ENCODE measurements around the gene TMEM178B.
"Not testable (repeated sequence)": the region's sequence is repeated elsewhere in the genome, so short reads cannot be mapped to it uniquely, and the experiment has no call there.

Gene TMEM178B

DNA sequence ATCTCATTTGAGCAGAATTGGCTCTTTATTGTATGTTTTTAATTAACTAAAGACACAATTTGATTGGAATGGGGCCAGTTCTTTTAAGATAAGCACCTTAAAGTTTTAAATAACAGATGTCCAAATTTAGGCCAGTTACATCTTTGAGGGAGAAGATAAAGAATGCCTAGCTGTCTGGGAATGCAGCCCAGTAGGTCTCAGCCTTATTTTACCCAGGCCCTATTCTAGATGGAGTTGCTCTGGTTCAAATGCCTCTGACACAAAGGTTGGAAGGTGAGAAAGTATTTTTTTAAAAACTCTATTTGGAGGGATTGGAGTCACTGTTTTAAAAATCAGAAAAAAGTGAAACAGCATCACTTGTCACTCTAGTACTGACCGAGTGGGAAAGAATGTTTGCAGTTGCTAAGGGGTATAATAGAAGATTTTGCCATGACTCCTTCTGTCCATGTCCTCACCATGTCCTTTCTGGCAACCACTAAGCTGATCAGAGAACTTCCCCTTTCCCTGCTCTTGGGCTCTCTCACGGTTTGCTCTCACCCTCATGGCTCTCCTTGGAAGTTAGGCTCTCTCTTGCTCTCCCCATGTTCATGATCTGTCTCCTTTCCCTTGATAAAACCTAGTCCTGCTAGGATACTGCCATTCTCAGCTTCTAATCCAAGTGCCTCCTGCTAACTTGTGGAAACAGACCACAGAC, 239.1 kb downstream of the TMEM178B start:
- no peak for DNase-seq (ENCODE audit: low spot score)

DNA sequence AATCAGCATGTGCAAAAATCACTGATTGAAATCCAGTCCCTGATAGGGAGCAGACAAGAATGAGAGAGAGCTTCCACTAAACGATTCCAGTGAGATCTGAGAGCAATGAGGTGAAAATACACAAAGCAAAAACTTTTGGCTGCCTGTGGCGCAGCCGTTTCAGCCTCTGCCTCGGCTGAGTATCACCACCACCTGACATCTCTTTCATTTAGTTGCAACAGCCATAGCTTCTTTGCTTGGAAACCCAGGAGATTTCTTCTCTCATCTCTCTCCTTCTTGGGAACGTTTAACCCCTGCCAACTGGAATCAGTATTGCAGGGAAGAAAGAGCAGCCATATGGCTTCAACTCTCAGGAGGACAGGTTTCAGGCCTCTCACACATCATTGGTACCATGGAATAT, 240.0 kb downstream of the TMEM178B start:
- DNase-seq (ENCODE audit: low spot score): no peak

DNA sequence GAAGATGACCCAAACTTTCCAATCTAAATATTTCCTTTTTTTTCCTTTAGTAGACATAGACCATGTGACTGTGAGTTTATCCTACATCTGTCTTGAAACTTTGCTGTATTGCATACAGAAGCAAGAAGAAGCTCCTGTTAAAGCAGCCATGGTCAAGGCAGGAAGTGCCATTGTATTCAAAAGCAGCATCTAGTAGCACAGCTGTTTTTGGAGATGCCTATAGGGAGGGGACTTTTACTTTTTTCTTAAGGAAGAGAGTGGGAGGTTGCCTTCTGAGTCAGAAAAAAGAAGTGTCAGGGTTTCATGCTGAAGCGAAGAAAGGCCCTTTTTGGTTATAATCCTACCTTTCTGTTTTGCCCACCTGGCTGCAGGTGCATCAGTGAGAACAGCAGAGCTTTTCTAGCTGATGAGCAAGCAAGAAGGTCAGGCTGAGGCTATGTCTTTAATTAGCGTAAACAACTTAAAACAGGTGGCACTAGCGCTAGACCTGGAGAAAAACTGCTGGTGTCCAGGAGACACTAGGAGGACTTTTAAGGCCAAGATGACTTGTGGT, 243.2 kb downstream of the TMEM178B start:
- DNase-seq (ENCODE audit: low spot score): no peak

DNA sequence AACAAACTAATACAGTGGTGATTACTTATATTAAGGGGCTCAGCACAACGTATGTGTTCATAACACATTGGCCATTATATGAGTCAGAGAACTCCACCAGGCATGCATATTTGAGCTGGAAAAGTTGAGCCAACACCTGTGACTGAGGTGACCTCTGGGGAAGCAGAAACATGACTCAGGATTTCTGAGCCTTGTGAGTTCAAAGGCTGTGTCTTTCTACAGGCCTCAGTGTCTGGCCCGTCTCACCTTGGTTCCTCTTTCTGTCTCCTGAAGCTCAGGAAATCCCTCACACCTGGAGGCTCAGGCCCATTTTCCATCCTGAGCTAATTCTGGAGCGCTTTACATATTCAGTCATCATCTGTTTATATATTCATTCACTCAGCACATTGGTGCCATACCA, 246.4 kb downstream of the TMEM178B start:
- no peak for DNase-seq (ENCODE audit: low spot score)

DNA sequence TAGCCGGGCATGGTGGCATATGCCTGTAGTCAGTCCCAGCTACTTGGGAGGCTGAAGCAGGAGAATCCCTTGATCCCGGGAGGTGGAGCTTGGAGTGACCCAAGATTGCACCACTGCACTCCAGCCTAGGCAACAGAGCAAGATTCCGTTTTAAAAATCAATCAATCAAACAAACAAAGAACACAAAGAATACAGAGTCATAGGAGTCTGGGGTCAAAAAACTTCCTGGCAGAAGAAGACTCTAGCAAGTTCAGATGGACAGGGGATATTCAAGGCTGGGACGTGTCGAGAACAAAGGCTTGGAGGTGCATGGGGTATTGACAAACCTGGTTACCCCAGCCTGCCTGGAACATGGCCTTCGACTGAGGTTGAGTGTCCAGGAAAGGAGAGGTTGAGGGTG, 248.5 kb downstream of the TMEM178B start:
- no peak for DNase-seq (ENCODE audit: low spot score)

DNA sequence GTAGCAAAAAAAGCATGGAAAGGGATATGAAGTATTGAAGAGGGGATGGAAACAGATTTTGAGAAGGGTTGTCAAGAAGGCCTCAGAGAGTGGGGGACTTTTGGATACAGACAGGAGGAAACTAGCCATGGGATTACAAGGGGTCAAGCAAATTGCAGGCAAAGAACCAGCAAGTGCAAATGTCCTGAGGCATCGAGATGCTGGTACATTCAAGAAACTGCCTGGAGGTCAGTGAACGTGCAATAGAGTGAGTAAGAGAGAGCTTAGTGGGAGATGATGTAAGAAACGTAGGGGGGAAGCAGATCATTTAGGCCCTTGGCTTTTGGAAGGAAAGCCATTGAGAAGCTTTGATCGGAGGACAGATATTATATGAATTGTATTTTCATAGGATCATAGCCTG, 250.0 kb downstream of the TMEM178B start:
- DNase-seq (ENCODE audit: low spot score): no peak

DNA sequence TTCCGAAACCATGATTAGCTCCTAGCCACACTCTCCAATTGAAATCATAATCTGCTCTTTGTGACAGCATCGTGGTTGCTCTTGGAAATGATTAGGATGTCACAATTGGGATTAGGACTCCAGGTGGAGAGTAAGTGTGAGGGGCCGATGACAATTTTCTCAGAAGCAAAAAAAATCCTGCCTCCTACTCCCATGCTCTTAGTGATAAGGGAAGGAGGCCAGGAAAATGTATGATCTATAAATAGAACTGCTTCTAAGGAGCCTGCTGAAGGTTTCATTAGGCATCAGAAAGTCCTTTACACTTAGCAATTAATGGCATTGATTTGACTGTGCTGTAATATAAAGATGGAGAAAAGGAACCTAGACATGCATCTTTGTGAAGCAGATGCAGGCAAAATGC, 251.0 kb downstream of the TMEM178B start:
- DNase-seq (ENCODE audit: low spot score): no peak

DNA sequence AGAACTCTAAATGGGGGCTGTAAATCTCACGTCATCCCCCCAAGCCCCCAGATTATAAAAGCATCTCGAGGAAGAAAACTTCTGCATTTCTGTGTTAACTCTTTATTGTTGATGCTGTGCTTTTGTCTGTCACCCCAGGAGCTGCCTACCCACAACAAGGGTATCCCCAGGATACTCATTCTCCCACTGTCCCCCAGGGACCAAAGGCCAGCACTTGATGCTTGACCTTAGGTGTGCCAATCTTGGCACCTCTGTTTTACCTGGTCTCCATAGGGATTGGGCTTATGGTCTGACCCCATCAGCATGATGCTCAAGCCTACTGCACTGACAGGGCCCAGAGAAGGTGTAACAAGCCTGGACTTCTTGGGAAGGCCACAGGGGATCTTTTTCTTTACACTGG, 251.4 kb downstream of the TMEM178B start:
- no peak for DNase-seq (ENCODE audit: low spot score)

DNA sequence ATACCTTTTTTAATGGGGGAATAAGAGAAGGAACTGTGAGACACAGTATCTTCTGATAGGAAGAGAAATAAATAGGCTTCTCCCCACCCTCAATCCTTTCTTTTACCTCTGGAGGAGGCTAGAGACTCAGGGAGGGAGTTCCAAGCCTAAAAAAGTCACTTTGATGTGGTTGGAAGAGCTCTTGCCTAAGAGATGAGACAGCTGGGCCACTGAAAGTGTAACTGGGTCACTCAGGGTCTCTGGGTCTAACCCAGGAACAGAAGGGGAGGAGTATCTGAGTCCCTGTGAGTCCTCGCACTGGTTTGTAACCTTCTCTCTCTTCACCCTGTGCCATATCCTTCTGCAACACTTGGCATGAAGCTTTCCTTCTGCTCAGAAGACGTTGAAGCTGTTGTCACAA, 254.4 kb downstream of the TMEM178B start:
- no peak for DNase-seq (ENCODE audit: low spot score)

DNA sequence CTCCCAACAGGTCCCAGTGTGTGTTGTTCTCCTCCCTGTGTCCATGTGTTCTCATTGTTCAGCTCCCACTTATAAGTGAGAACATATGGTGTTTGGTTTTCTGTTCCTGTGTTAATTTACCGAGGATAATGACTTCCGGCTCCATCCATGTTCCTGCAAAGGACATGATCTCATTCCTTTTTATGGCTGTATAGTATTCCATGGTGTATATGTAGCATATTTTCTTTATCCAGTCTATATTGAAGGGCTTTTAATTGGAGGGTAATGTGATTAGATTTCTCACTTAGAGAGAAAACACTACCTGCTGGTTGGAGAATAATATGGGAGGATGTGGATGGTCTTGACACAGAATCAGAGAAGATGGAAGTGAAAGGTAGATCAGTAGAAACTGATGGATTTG, 256.4 kb downstream of the TMEM178B start:
- DNase-seq (ENCODE audit: low spot score): not testable (repeated sequence)

DNA sequence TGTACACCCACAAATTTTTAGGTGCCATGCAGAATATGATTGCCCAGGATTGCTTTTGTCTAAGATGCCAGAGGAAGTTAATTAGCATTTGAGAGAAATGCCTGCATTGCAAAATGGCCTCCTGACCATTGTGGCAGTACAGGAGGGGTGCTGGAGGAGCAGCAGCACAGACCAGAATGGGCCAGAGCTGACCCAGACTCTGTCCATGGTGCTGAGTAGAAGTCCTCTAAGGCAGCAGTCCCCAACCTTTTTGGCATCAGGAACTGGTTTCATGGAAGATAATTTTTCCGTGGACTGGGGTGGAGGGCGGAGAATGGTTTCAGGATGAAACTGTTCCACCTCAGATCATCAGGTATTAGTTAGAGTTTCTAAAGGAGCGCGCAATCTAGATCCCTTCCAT, 259.6 kb downstream of the TMEM178B start:
- DNase-seq (ENCODE audit: low spot score): no peak

DNA sequence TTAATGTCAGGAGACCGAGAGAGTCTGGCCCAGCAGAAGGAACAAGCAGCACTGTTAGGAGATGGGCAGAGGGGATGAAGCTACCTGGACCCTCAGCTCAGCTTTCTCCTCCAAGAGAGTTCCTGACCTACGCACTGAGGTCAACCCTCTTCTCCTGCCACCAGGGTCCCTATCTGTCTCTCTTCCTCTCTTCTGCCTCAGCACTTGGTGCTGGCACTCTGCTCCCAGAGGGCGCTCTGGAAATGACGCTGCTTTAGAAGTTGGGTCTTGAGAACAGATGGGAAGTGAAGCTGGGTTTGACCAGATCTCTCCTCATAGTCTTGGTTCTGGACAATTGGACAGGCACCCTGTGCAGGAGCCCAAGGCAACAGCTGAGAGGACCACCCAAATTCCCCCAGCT, 261.3 kb downstream of the TMEM178B start:
- DNase-seq (ENCODE audit: low spot score): no peak

DNA sequence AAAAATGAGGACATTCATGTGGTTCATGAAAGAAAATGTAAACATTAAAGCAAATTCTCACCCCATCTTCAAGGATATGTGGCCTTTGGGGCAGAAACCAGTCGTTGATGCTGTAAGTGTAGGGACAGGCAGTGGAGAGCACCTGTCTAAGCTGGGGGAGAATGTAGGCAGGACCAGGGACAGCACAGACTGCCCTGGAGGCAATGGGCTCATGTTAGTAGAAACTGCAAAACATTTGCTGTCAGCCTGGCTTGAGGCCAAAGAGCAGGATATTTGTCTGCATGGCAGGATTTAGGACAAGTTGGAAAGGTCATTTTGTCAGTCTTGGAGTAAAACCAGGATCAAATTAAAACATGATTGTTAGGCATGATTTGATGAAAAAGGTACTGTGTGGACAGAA, 265.7 kb downstream of the TMEM178B start:
- no peak for DNase-seq (ENCODE audit: low spot score)

DNA sequence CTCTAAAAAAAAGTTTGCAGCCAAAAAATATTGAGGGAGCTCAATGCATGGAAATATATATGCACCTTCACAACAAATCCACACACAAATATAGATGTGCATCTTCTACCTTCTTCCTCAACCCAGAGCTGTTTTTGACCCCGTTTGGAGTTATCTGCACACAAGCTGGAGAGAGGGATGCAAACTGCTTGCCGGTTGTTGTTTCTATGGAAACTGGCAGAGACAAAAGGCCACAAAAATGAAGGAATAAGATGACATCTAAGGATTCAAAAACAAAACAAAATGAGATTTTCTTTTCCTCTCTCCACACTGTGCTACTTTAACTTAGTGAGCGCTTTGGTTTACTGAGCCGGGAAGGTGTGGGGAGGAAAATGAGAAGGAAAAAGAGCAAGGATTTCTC, 267.1 kb downstream of the TMEM178B start:
- no peak for DNase-seq (ENCODE audit: low spot score)

DNA sequence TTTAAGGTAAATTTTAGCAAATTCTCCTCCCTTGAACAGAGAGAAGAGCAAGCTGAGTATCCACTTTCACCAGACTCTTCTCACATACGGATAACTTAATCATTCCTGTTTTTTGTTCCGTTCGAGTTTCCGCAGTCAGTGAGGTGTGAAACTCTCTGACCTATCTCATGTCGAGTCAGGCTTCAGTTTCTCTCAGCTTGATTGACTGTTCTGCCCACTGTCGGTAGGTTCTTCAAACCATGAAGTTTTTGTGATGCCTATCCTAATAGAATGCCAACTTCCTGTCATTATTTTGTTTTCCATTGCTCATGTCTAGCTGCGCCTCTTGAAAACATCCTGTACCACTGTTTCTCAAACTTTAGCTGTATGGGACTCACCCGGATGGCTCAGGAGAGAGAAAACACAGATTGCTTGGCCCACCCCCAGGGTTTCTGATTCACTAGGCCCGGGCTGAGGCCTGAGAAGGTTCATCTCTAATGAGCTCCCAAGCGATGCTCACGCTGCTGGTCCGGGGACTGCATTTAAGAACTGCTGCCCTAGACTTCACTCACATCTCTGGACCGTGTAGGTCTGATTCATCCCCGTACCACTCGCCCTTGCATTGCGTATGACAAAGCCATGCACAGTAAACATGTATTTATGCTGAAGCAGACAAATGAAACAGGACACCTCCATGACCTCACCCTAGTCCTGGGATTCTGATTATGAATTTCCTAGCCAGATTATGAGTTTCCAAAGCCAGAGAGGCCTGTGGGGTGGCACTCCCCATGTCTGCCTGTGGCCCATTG, 269.0 kb downstream of the TMEM178B start:
- DNase-seq (ENCODE audit: low spot score): no peak

DNA sequence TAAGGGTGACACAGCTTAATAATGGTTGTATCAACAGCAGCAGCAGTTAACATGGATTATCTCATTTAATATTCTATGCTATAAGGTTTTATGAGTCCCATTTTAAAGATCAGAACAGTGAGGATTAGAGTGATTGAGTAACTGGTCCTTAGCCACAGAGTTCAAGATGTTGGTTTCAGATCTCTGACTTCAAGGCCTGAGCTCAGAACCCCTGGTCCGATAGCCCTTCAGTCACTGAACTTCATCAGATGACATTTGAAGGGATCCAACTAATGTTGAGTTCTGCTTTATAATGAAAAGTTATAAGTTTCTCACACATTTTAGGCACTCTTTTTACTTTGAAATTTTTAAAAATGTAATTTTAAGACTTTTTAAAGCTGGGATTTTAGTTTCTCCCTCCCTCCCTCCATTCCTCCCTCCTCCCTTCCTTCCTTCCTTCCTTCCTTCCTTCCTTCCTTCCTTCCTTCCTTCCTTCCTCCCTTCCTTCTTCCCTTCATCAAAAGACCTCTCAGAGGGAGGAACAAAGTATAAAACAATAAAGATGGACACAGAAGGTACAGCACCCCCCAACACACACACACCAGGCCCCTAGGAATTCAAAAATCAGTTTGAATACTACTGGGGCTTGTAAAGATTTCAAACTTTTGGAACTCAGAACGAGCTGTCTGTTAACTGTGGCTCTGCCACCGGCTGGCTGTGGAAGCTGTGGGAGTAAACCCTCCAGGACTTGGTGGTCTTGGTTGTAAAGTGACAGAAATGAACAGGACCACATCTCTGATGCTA, 270.5 kb downstream of the TMEM178B start:
- DNase-seq (ENCODE audit: low spot score): no peak

DNA sequence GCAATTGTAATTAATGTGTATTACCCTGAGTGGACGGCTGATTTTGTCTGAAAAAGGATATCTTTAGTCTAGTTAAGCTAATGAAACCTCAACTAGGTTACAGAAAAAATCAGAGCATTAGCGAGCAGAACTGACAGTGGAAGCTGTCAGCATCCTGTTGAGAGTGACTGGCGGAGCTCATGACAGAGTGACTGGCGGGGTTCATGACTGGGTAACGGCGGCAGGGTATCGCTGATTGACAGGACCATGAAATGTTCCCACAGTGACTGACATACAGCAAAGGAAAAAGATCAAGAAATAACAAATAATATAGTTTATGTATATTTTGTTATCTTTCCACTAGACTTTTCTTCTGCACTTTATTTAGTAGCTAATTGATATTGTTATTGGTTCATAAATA, 274.9 kb downstream of the TMEM178B start:
- no peak for DNase-seq (ENCODE audit: low spot score)

DNA sequence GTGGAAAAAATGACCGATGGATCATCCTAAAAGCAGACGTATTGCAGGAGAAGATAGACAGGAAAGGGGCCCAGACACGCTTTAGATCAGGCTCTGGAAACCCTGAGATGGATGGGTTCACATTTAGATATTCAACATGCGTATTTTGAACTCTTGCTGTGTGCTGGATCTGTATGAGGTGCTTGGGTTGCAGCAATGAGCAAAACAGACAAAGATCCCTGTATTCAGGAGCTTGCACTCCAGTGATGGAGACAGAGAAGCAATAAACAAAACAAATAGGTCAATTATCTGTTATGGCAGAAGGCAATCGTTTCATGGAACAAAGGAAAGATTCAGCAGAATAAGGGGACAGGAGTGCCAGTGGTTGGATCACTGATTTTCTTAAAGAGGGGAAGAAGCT, 275.5 kb downstream of the TMEM178B start:
- no peak for DNase-seq (ENCODE audit: low spot score)

DNA sequence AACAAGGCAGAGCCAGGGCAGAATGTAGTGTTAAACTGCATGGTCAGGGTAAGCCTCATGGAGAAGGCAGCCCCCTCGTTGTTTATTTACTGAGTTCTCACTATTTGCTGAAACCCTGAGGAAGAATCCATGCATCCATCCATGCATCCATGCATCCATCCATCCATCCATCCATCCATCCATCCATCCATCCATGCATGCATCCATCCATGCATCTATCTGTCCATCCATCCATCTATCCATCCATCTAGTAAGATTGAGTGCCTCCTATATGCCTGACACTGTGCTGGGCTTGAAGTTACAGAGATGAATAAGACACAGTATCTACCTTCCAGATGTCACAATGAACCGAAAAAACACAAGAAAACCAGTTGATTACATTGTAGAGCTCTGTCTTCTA, 275.9 kb downstream of the TMEM178B start:
- DNase-seq (ENCODE audit: low spot score): no peak

DNA sequence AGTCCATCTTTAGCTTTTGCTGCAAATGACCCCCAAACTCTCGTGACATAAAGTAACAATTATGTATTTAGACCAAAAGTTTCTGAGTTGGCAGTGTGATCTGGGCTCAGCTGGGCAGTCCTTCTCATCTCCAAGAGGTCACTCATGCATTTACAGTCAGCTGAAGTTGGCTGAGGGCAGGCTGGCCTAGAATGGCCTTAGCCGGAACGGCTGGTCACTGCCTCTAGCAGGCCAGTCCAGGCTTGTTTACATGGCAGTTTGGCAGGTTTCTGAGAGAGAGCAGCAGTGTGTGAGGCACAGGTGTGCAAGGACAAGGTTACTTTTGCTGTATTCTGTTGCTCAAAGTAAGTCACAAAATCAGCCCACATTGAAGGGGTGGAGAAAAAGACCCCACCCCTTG, 277.3 kb downstream of the TMEM178B start:
- DNase-seq (ENCODE audit: low spot score): no peak

DNA sequence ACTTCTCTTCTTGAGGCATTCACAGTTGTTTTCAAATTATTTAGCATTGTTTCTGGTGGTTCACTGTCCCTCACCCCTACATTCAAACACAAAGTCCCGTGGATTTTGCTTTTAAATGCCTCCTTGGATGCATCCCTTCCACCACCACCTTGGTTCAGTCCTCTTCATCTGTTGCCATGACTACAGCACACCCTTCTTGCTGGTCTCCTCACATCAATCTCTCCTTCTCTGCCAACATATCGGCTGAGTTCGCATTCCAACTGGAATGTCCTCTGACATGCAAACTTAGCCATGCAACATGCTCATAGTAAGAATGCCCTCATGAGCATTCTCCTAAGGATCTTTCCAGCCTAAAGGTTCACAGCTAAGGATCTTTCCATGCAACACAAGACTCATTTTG, 279.1 kb downstream of the TMEM178B start:
- no peak for DNase-seq (ENCODE audit: low spot score)

DNA sequence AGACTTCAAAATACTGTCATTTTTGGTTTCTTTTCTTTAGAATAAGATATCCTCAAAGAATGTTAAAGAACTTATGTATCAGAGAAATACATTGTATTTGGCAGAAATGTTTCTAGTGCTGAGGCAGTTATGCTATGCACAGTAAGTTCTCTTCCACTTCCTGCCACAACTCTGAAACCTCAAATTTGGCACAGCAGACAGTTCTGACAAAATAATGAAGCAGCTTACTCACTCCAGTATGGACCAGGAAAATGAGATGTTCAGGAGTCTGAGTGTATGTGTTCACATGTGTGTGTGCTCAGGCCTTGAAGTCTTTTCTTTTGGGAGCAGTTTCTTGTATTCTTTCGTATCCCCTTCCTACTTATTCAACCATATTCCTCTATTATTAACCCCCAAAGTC, 280.4 kb downstream of the TMEM178B start:
- no peak for DNase-seq (ENCODE audit: low spot score)

DNA sequence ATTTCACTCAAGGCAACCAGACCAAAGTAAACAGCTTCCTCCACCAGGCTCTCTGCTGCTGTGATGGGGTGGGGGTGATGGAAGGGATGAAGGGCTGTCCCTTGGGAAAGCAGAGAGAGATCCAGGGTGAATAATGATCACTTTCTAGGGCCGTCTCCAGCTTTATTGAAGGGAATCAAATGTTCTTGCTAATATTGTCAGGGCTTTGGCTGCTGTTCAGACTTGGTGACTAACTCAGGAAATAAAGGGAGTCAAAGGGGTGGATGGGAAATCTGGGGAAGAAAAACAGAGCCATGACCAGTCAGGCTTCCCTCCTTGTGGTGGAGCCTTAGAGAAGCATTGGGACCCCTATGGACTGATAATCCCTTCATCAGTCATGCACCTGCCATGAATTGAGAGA, 281.2 kb downstream of the TMEM178B start:
- DNase-seq (ENCODE audit: low spot score): no peak

Data from CD4-positive, alpha-beta T cell treated with Interleukin-15 for 4 hours (primary cell).